Nephron progenitor cell (in vitro differentiated cells): Measurements from ENCODE around the gene PRKCE.
A peak's percentile ranks its signal among the peaks of the same experiment; 100 is the strongest.

Experiments used
- DNase-seq: peaks from one replicate; pipeline ENCODE4 v3.0.0; 2021
- H3K27ac Mint-ChIP-seq: 2 replicates; pipeline ENCODE4 v1.8.0; 2021; ENCODE audit warnings: mild to moderate bottlenecking, moderate library complexity, mixed read lengths
- H3K27me3 Mint-ChIP-seq: 2 replicates; pipeline ENCODE4 v1.8.0; 2021; ENCODE audit warnings: mild to moderate bottlenecking, low read depth, mixed read lengths; ENCODE audit not compliant: poor library complexity
- H3K36me3 Mint-ChIP-seq: 2 replicates; pipeline ENCODE4 v1.8.0; 2021; ENCODE audit warnings: low read depth, mixed read lengths
- H3K4me1 Mint-ChIP-seq: 2 replicates; pipeline ENCODE4 v1.8.0; 2021; ENCODE audit warnings: mixed read lengths
- H3K4me3 Mint-ChIP-seq: 2 replicates; pipeline ENCODE4 v1.8.0; 2021; ENCODE audit warnings: mild to moderate bottlenecking, moderate library complexity, mixed read lengths
- H3K9me3 Mint-ChIP-seq: 2 replicates; pipeline ENCODE4 v1.8.0; 2021; ENCODE audit warnings: mild to moderate bottlenecking, moderate library complexity, mixed read lengths
- TF ChIP-seq, protein P1 (sequence below): fragments of 200-600 bp; sonication (generic); IDR thresholded peaks from 2 replicates; pipeline ENCODE4 v1.5.0; 2021; ENCODE audit warnings: antibody characterized with exemption

PRKCE gene

DNA sequence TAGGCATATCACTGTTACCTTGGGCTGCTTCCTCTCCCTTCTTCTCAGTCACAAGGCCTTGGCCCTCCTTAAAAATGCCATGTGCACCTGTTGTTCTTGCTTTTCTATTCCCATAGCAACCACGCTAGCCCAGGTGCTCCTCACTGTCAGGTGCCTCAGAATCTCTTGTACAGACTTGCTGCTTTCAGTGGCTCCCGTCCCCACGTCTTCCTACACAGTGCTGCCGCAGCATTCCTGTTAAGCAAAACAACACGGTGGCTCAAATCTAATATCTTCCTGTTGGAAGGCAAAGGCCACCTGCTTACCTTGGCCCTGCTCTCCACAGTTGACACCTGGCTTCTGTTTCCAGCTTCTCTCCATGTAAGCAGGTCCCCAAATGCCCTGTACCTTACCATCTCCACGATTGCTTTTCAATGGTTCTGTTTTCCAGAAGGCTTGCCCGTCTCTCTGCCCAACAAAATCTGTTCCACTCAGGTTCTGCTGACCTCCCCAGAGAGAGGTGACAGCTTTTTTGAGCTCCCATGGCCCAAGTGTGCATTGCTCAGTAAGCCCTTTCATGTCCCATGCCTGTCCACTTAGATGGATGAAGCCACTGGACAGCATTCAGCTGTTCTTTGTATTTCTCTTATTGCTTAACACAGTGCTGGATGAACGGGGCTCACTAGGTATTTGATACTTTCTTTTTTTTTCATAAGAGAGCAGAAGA lies 240.4 kb downstream of the PRKCE start:
- Mint-ChIP-seq H3K4me1 (peaks cover 30% of the 10 kb centered on the region), H3K27ac (no peak overlapping the region), H3K9me3 (no peaks in the 10 kb centered on the region), H3K27me3 (peaks cover 9% of the 10 kb centered on the region), H3K4me3 (no peak overlapping the region), H3K36me3 (no peaks in the 10 kb centered on the region)
- no peak for DNase-seq
- TF ChIP-seq, protein P1, sequence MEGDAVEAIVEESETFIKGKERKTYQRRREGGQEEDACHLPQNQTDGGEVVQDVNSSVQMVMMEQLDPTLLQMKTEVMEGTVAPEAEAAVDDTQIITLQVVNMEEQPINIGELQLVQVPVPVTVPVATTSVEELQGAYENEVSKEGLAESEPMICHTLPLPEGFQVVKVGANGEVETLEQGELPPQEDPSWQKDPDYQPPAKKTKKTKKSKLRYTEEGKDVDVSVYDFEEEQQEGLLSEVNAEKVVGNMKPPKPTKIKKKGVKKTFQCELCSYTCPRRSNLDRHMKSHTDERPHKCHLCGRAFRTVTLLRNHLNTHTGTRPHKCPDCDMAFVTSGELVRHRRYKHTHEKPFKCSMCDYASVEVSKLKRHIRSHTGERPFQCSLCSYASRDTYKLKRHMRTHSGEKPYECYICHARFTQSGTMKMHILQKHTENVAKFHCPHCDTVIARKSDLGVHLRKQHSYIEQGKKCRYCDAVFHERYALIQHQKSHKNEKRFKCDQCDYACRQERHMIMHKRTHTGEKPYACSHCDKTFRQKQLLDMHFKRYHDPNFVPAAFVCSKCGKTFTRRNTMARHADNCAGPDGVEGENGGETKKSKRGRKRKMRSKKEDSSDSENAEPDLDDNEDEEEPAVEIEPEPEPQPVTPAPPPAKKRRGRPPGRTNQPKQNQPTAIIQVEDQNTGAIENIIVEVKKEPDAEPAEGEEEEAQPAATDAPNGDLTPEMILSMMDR, result no peak

DNA sequence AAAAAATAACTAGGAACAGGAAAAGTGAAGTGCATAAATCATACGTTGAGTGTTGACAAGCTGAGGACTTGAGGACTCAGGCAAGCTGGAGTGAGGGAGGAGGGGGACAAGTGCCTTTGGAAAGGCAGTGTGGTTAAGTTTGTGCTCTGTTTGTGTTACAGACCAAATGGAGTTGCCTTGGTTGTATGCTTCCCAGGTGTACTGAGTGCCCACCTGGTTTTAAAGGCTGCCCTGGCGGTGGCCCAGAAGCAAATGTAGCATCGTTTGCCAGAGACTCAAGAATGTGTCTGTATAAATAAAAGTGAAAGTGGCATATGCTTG lies 240.9 kb downstream of the PRKCE start:
- Mint-ChIP-seq H3K36me3 (no peaks in the 10 kb centered on the region), H3K27ac (no peak overlapping the region), H3K27me3 (peaks cover 9% of the 10 kb centered on the region), H3K4me1 (peaks cover 30% of the 10 kb centered on the region), H3K4me3 (no peak overlapping the region), H3K9me3 (no peaks in the 10 kb centered on the region)
- DNase-seq, result no peak
- TF ChIP-seq, protein P1, result no peak

DNA sequence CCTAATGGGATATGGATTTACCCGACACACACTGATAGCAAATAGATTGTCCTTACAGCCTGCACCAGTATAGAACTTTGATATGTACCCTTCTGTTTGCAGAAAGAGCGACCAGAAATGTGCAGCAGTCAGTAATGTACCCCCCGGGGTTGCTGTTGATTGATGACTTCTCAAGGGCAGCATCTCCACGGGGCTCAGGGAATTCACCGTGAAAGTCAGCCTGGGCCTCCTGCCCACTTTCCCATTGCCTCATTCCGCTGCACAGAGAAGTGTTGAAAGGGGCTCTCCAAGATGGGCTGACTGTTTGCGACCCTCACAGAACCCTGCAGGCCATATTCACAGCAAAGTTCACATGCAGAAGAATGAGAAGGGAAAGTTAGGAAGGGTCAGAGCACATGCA lies 241.3 kb downstream of the PRKCE start:
- no peaks in the 10 kb centered on the region for H3K36me3 Mint-ChIP-seq
- H3K27ac Mint-ChIP-seq, result peak overlapping the region; percentile 34
- H3K27me3 Mint-ChIP-seq, result peaks cover 9% of the 10 kb centered on the region
- H3K4me1 Mint-ChIP-seq, result peaks cover 30% of the 10 kb centered on the region
- TF ChIP-seq, protein P1, result no peak
- H3K9me3 Mint-ChIP-seq, result no peaks in the 10 kb centered on the region
- H3K4me3 Mint-ChIP-seq, result no peak overlapping the region
- DNase-seq, result no peak

DNA sequence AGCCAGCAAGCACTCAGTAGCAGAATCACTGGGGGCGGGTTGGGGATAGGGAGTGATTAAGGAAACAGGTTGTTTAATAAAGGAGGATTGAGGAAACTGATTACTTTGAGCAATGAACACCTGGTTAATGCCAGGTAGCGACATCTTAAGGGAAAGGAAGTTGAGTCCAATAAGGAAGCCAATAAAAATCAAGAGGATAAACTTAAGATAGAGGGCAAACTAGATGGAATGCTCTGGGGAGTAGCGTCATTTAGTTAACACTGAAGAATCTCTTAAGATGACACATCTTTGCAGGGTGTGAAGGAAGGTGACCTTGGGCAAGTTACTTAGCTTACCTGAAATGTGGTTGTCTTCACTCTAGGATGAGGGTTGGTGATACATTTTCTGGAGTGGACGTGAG lies 242.7 kb downstream of the PRKCE start:
- Mint-ChIP-seq H3K27ac (no peak overlapping the region), H3K4me3 (no peak overlapping the region), H3K27me3 (peaks cover 9% of the 10 kb centered on the region), H3K9me3 (no peaks in the 10 kb centered on the region), H3K4me1 (peaks cover 25% of the 10 kb centered on the region), H3K36me3 (no peaks in the 10 kb centered on the region)
- DNase-seq, result no peak
- TF ChIP-seq, protein P1, result no peak

DNA sequence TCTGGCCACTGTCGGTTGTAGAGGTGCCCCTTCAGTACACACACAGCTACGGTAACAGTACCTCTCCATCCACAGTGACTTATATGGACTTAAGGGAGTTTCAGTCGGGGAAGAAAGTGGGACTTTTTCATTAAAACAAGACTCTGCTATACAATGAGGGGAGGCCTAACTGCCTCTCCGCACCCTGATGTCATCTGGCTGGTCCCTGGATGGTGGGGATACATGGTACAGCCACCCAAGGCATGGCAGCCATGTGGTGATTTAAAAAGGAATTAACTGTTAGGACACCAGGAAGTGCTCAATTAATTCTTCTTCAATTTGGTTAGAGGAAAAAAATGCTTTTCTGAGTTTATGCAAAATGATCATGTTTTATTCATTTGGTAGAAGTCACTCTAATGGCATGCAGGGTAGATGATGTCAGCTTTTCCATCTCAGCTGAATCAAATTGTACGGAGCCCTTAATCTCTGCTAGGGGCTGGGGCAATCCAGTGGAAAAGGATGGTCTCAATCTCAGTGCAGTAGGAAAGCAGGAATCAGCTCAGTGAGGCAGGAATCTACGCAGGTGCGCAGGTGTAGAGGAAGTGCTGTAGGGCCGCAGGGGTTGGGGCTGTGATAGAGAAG lies 243.9 kb downstream of the PRKCE start:
- no peak overlapping the region for H3K27ac Mint-ChIP-seq
- peaks cover 9% of the 10 kb centered on the region for H3K27me3 Mint-ChIP-seq
- no peaks in the 10 kb centered on the region for H3K36me3 Mint-ChIP-seq
- H3K4me1 Mint-ChIP-seq, result peaks cover 25% of the 10 kb centered on the region
- TF ChIP-seq, protein P1, result no peak
- no peak overlapping the region for H3K4me3 Mint-ChIP-seq
- no peak for DNase-seq
- H3K9me3 Mint-ChIP-seq, result no peaks in the 10 kb centered on the region

DNA sequence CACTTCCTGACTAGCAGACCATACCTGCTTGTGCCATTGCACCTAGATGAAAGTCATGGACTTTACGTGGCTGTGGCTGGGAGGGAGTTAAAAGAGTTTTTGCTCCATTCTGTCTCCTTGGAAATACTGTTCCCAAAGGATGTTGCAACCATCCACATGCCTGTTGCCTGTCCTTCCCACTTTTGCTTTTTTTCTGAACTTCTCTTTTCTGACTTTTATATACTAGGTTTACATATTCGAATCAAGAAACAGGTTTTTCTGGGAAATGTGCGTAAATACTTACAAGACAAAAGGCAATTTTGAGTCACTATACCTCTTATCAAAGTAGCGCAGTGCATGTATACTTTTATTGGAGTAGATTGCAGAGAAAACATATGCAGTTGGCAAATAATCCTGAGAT lies 244.8 kb downstream of the PRKCE start:
- H3K27ac Mint-ChIP-seq, result no peak overlapping the region
- H3K36me3 Mint-ChIP-seq, result no peaks in the 10 kb centered on the region

More for the DNA sequence above, 244.8 kb downstream of the PRKCE start:
- Mint-ChIP-seq H3K27me3 (peaks cover 9% of the 10 kb centered on the region), H3K4me3 (no peak overlapping the region), H3K9me3 (no peaks in the 10 kb centered on the region), H3K4me1 (peaks cover 25% of the 10 kb centered on the region)
- TF ChIP-seq, protein P1, result no peak
- no peak for DNase-seq
